HG03457 (cell line): ENCODE results near the gene TMUB2.
"Not testable (repeated sequence)": the region's sequence is repeated elsewhere in the genome, so short reads cannot be mapped to it uniquely, and the experiment has no call there.

Experiments used
- ATAC-seq: cut with Tn5 transposase; IDR thresholded peaks from one replicate; pipeline ENCODE4 v1.9.1; 2021; ENCODE audit warnings: moderate number of reproducible peaks; ENCODE audit not compliant: unreplicated experiment

Gene TMUB2

DNA sequence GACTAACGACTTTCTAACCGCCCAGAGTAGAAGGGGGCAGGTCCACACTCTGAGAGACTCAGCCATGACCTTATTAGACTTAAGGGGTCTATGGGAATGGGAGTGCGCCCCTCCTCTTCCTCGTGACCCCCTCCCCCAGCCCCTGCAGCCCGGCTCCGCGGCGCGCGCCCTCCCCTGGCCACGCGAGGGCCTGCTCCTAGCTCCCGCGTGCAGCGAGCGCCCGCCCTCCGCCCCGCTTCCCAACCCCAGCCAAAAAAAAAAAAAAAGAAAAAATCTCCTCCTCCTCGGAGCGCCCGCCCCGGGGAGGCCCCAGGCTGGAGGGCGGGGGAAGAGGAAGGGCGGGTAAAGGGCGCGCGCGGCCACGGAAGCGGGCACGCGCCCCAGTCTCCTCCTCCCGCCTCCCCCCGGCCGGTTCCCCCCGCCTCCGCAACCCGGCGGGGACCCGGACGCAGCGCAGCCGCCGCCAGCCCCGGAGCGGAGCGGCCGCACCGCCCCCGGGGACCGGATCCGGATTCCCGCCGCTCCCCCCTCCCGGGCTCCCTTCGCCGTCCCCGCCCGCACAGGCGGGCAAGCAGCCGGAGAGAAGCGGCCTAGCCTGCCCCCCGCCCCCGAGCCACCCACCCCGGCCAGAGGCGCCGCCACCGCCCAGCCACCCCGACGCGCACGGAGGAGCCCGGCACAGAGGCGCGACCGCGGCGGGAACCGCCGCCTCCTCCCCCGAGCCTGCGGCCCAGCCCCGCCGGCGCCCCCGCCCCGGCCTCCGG lies 31.8 kb downstream of the TMUB2 start:
- ATAC-seq = no peak

DNA sequence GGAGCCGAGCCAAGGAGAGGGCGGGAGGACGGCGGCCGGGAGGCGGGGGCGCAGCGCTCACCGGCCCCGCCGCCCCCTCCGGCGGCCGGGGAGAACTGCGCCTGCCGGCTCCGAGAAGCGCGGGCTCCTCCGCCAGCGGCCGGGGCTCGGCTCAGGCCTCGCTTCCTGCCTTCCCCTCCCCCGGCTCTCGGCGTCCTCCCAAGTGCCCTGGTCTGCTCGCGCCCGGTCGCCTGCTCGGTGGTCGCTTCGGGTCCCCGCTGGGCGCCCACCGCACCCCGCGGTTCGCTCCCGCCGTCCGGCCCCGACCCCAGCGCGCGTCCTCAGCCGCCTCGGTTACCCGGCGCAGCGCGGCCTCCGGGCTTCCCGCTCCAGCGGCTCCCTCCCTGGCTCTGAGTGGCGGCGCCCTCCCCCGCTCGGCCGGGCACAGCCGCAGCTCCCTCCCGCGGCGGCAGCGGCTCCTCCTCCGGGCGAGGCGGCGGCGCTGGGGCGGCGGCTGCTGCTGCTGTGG lies 32.4 kb downstream of the TMUB2 start:
- no peak for ATAC-seq

DNA sequence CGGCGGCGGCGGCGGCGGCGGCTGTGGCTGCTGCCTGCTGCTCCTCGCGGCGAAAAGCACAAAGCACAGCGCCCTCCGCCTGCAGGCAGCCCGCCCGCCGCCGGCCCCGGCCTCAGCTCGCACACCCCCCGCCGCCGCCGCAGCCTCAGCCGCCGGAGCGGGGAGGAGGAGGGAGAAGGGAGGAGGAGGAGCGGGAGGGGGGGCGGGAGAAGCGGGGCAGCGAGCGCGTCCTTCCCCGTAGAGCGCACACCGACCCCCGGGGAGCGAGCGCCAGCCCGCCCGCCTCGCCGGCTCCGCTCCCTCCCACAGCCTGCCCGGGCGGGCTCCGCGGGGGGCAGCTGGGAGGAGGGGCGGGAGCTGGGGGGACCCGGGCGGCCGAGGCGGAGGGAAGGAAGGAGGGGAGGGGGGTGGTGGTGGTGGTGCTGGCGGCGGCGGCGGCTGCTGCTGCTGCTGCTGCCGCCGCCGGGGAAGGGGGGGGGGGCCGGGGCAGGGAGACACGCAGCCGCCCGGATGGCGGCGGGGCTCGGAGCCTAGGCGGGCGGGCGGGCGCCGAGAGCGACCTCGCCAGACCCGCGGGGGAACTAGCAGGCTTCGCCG lies 32.9 kb downstream of the TMUB2 start, which contains the start of gene UBTF:
TSS of gene UBTF (minus strand) at position 60 of the 597 bp plus-strand sequence. CDS start 1,446 bp downstream, outside the sequence.
- no peak for ATAC-seq

DNA sequence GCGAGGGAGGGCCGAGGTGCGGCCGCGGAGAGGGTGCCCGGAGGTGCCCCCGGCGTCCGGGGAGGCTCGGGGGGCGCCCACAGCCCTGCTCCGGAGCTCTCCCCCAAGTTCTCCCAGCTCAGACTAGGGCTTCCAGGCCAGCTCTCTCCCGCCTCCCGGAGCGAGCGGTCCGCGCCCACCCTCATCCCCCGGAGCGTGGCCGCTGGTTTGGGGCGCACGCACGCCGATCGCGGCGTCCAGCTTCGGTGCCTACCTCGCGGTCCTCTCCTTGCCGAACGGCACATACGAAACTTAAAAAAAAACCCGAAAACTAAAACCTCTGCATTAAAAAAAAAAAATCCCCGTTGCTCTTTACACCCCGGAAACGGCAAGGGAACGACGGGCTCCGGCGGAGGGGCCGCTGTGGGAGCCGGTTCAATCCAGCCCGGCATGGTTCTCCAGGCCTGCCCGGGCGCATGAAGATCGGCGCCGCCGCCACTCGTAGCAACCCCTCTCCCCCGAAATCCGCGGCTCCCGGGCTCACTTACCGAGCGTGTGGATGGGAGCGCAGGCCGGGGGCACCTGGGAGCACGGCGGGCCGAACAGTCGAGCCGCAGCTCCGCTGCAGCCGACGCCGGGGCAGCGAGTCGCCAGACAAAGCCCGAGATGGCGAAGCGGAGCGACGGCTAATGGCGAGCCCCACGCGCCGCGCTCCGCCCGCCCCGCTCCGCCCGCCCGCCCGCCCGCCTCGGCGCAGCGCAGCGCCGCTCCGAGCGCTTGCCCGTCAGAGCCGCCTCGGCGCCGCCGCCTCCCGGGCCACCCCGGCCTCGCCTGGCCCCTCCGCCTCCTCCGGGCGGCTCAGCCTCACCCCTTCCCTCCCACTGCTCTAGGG lies 33.7 kb downstream of the TMUB2 start:
- no peak for ATAC-seq

GRCh38 chr17:44221084-44221861 lies 34.5 kb downstream of the TMUB2 start:
- no peak for ATAC-seq

DNA sequence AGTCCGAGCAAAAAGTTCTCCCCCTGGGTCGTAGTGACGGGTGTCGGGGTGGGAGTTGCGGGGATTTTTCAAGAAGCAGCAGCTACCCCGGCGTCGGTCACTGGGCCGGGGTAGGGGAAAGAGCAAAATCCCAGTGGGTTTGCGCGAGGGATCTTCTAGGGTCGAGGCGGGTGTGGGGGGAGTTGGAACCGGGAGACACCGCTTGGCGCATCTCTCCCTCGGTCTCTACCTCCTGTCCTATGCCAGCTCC lies 35.0 kb downstream of the TMUB2 start:
- ATAC-seq = no peak

DNA sequence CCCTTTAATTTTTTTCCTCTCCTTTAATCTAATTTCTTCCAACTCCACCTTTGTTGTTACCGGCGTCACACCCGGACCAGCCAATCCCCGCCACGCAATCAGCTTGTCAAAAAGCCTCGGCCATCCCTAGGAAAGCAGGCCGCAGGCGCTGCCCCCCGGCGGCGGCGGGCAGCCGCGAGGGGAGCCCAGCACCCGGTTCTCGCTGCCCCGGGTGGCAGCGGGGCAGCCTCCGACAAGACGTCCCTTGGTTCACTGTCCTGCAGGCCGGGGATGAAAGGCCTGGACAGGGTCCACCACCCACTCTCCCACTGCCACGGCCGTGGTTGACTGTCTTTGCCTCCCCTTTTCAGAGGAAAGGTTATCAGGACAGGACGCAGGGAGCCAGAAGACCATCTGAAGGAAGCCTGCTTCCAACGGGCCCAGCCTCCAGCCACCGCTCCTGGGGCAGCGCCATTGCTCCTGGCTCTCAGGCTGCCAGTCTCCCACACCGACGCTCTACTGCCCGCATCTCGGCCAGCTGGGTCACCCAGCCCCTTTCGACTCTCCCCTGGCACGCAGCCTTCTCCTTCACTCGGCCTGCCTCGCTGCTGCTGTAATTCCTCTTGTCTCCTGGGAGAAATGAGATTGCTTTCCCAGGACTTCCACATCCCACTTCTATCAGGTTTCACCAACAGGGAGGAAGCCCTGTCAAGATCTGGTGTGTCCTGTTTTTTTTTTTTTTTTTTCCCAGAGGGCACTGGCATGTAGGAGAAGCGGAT lies 35.5 kb downstream of the TMUB2 start:
- no peak for ATAC-seq

DNA sequence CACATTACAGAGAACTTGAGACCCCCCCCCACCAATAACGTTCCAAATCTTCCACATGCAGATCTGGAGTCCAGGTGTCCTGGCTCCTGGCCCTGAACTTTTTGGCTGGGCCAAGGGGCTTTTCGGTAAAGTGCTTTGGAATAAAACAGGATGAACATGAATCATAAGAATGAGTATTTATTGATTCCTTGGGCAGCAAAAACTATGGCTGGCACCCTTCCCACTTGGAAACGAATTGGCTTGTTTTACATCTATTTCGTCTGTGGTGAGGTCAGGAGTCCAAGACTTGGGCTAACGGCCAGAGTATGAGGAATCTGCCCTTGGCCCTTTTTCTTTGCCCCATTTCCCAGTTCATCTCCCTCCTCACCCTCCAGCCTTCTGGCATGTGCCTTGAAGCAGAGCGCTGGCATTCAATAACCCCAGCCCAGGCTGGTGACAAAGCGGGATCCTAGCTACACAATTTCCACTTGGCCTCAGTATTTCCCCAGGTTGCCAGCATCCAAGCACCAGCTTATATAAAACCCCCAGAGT lies 36.8 kb downstream of the TMUB2 start:
- no peak for ATAC-seq

DNA sequence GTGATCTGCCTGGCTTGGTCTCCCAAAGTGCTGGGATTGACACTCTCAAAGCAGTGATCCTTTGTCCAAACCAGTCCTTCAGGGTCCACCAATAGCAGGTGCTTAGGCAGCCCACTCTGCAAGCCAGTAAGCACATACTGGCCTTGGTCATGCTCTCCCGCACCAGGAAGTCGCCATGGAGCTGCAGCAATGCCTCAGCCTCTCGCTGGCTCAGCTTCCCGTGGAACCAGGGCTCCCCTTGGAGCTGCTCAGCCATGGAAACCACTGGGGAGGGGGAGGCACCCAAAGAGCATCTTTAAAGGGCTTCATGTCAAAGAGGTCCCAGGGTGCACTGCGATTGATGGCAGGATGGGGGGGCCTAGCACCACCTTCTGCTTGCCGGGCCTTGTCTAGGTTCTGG lies 42.3 kb downstream of the TMUB2 start:
- no peak for ATAC-seq

DNA sequence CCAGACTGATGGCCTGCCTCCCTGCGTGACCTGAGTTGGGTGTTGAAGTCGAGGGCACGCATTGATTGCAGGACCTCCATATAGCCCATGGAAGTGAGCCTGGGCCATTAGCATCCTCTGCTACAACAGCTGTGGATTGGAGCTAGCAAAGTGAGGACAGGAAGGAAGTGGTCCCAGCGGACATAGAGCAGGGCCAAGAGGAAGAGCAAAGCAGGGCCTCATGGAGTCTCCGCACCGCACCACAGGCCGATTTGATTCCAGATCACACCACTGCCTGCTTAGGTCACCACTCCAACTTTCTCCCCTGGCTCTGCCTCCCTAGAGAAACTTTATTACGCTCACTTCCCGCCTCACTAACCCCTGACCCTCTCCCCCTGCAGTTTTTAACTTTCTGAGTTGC lies 43.4 kb downstream of the TMUB2 start:
- no peak for ATAC-seq

DNA sequence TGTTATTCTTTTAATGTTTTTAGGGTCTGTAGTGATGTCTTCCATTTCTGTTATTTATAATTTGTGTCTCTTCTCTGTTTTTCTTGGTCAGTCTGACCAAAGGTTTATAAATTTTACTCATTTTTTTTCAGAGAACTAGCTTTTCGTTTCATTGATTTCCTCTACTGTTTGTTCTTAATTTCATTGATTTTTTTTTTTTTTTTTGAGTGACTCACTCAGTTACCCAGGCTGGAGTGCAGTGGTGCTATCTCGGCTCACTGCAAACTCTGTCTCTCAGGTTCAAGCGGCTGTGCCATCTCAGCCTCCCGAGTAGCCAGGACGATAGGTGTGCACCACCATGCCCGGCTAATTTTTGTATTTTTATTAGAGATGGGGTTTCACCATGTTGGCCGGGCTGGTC lies 45.3 kb downstream of the TMUB2 start:
- ATAC-seq = no peak

- ATAC-seq = no peak
Measured at GRCh38 chr17:44233582-44233981, 46.8 kb downstream of the TMUB2 start.

- no peak for ATAC-seq
Measured at GRCh38 chr17:44235583-44235936, 48.8 kb downstream of the TMUB2 start.

DNA sequence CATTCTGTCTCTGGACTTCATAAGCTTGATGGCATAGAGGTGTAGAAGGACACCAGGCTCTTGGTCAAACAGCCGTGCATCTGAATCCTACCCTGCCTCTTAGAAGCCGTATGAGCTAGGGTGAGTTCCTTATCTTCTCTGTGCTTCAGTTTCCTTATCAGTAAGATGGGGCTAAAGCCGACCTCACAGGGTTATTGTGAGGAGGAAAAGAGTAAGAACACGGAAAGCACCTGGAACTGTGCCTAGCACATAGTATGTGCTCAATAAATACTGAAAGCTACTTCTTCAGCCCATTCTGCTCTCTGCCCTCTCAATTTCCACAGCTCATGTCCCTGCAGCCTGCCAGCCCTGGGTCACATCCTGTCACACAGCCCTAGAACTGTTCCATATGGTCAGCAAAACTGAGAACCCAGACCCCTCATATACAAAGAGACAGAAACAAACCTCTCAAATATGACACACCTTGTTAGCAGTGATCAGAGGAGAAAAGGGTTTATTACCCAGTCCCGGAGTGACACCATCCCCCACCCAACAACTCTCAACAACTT lies 49.7 kb downstream of the TMUB2 start:
- no peak for ATAC-seq

DNA sequence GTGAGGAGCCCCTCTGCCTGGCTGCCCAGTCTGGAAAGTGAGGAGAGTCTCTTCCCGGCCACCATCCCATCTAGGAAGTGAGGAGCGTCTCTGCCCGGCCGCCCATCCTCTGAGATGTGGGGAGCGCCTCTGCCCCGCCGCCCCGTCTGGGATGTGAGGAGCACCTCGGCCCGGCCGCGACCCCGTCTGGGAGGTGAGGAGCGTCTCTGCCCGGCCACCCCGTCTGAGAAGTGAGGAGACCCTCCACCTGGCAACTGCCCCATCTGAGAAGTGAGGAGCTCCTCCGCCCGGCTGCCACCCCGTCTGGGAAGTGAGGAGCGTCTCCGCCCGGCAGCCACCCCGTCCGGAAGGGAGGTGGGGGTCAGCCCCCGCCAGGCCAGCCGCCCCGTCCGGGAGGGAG lies 51.1 kb downstream of the TMUB2 start:
- ATAC-seq = not testable (repeated sequence)

DNA sequence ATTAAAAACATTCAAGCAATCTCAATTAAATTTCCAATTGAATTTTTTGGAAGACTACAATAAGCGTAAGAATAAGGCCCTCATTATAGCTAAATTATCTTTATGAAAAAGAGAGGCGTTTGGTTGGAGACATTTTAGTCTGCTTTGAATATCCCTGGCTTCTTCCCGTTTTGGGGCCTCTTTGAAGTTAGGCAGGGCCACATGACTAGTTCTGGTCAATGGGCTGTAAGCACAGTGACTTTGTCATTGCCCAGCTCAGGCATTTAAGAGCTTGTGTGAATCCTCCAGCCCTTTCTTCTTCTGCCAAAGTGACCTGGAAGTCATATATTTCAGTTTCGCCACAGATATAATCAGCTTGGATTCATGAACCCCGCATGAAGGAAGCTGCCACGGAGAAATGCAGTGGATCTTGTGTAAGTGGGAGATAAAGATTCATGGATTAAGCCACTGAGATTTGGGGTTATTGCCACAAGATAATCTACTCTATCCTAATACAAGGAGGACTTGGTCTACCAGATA lies 54.4 kb downstream of the TMUB2 start:
- no peak for ATAC-seq
